CMK (cell line): ENCODE data around the gene SERPINF2.
"Not testable (repeated sequence)": the region's sequence is repeated elsewhere in the genome, so short reads cannot be mapped to it uniquely, and the experiment has no call there.

Experiments used
- DNase-seq: peaks from one replicate; pipeline ENCODE4 v3.0.0-alpha.2; 2010; ENCODE audit warnings: low read depth

Gene SERPINF2

GRCh38 chr17:1789936-1790335, 47.3 kb downstream of the SERPINF2 start:
- no peak for DNase-seq

GRCh38 chr17:1792495-1793446, 50.1 kb downstream of the SERPINF2 start:
- DNase-seq, result no peak

- no peak for DNase-seq
Measured at GRCh38 chr17:1793447-1793806, 50.8 kb downstream of the SERPINF2 start.

- no peak for DNase-seq
Measured at GRCh38 chr17:1796800-1797199, 54.1 kb downstream of the SERPINF2 start.

GRCh38 chr17:1797323-1797722, 54.7 kb downstream of the SERPINF2 start:
- DNase-seq, result no peak

- not testable (repeated sequence) for DNase-seq
Measured at GRCh38 chr17:1797846-1798245, 55.2 kb downstream of the SERPINF2 start.

GRCh38 chr17:1800240-1800639, 57.6 kb downstream of the SERPINF2 start:
- no peak for DNase-seq

DNA sequence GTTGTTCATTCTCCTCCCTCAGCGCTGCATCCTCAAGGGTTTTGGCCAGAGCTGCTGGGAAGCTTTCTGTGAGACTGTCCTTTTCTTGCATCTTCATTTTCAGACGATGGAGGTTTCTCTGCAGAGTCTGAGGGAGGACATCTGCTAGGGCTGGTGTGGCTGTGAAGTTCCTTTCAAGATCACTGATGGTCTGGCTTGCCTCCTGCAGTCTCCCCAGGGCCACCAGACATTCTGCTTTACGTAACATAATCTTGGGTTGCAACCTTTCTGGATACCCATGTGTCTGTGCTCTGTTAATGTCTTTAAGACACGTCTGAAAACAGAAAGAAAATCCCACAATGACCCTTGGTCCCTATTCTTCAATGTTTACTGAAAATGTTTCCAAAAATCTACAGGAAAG, 58.0 kb downstream of the SERPINF2 start:
- no peak for DNase-seq

DNA sequence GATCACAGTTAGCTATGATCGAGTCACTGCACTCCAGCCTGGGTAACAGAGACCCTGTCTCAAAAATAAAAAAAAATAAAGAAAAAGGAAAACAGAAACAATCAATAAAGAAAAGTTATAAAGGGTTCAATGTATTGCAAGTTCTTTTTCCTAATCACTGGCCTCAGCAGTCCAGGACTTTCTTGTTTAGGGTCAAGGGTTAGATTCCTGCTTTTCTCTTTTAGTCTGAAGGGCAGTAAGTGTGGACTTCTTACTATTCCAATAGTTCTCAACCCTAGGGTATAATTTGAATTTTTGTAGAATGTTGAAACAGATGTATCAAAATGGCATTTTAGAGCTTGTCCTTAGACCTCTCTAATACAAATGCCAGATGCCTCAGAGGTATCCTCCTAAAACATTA, 59.8 kb downstream of the SERPINF2 start:
- DNase-seq, result no peak

DNA sequence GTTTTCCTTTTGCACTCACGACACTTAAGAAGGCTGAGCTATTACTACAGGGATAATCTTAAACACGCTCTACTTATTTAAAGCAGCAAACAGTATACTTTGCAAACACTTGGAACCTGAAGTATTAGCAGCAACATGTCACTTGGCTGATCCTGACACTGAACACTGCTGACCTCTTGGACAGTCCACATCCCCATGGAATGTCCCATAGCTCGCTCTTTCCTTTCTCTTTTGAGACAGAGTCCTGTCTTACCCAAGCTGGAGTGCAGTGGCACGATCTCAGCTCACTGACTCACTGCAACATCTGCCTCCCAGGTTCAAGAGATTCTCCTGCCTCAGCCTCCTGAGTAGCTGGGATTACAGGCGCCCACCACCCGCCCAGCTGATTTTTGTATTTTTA, 60.6 kb downstream of the SERPINF2 start:
- no peak for DNase-seq
